Omental fat pad (tissue), 4 donors: Measurements from ENCODE around the gene STAG2. TPM values are rescaled to one million over a fixed set of nuclear protein-coding genes. Genes with fewer than 3 reads are reported as not detected.
"Not testable (repeated sequence)": the region's sequence is repeated elsewhere in the genome, so short reads cannot be mapped to it uniquely, and the experiment has no call there.

Experiments used
- ATAC-seq: fragments of 150-250 bp; one replicate; pipeline ENCODE4 v1.9.1; 2016; ENCODE audit warnings: mild to moderate bottlenecking, moderate library complexity; ENCODE audit not compliant: low FRiP score
- DNase-seq: peaks from one replicate; pipeline ENCODE4 v3.0.0-alpha.2; 2019; ENCODE audit warnings: low spot score
- total RNA-seq, 4 donors: library from RNA; depleted of rRNA; stranded (reverse); fragments of >200 nt; gene quantifications; one replicate each; pipeline ENCODE4 v1.1.0, GENCODE V29; 2016
- TF ChIP-seq, protein P1 (sequence below), 3 donors: fragments of 450-650 bp; IDR thresholded peaks; one replicate each; pipeline ENCODE4 v1.5.1; 2016 to 2017; ENCODE audit warnings: antibody characterized with exemption in 3 of 3, mild to moderate bottlenecking in 3 of 3, moderate library complexity in 2 of 3

STAG2 gene
- total RNA-seq, 4 donors from 2014 or later, result 41.4 to 83.2 (median 58.9) TPM

DNA sequence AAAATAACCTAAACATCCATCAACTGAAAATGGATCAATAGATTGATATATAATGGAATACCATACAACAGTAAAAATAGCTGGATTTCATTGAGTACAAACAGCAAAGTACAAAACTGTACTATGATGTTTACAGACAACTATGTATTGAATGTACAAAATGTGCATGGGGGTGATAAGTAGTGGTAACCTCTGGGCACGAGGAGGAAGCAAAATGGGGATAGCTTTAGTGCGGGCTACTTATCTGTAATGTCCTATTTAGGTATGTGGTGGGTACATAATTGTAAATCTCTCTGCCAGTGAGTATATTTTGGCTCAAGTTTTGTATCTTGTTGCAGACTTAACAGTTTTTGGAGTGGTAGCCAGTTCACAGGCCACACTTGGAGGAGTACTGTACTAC lies 123.6 kb downstream of the STAG2 start:
- ATAC-seq (no peak), DNase-seq (no peak)
- TF ChIP-seq, protein P1, sequence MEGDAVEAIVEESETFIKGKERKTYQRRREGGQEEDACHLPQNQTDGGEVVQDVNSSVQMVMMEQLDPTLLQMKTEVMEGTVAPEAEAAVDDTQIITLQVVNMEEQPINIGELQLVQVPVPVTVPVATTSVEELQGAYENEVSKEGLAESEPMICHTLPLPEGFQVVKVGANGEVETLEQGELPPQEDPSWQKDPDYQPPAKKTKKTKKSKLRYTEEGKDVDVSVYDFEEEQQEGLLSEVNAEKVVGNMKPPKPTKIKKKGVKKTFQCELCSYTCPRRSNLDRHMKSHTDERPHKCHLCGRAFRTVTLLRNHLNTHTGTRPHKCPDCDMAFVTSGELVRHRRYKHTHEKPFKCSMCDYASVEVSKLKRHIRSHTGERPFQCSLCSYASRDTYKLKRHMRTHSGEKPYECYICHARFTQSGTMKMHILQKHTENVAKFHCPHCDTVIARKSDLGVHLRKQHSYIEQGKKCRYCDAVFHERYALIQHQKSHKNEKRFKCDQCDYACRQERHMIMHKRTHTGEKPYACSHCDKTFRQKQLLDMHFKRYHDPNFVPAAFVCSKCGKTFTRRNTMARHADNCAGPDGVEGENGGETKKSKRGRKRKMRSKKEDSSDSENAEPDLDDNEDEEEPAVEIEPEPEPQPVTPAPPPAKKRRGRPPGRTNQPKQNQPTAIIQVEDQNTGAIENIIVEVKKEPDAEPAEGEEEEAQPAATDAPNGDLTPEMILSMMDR (IDR thresholded peaks at IDR 0.05), result no peak

DNA sequence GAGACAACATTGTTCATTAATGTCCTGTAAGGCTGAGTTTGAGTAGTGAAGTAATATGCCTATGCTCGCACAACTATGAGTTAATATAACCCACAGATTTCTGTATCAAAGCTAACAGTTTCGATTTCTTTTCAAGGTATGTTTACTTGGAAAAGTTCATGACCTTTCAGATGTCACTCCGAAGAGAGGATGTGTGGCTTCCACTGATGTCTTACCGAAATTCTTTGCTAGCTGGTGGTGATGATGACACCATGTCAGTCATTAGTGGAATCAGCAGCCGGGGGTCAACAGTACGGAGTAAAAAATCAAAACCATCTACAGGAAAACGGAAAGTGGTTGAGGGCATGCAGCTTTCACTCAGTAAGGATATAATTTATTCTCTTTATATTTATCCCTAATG lies 124.9 kb downstream of the STAG2 start:
- no peak for ATAC-seq

DNA sequence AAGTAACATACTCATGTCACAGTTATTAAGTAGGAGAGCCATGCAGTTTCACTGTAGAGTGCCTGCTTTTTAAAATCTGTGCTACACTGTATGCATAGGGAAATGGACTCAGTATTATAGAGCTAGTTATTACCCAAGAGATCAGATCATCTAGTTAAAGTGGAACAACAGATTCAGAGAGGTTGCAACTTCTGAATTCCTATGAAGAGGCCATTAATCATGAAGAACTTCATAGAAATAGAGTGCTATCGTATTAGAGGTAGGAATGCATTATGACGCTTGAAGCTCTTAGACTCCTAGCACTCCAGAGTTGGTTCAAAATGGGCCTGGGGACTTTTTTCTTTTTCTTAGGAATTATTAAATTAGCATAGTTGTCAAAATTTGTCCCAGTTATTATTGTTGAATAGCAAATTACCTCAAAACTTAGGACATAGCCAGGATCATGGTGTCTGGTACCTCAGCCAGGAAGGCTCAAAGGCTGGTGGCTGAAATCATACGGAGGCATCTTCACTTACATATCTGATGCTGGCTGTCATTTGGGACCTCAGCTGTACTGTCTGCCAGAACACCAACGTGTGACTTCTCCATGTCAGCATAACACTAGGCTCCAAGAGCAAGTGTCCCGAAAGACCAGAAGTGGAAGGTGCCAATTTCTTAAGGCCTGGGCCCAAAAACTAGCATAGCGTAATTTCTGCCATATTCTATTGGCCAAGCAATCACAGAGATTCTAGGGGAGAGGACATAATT lies 125.7 kb downstream of the STAG2 start:
- DNase-seq (no peak), ATAC-seq (no peak)
- TF ChIP-seq, protein P1 (IDR thresholded peaks at IDR 0.05), result no peak

More for the DNA sequence above, 124.9 kb downstream of the STAG2 start:
- TF ChIP-seq, protein P1 (IDR thresholded peaks at IDR 0.05), result no peak
- no peak for DNase-seq

DNA sequence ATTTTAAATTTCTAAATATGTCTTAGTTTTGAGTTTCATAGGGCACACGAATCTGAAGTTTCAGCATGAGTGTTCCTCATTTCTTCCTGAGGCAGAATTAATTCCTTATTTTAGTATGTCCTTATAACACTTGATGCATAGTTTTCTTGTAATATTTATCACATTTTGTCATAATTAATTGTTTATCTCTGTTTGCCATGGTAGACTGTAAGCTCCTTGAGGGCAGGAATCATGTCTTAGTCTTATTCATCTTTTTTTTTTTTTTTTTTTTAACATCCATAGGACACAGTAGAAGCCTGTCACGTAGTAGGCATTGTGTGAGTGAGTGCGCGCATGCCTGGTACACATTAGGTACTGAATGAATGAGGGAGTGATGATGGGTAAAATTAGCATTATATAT lies 131.7 kb downstream of the STAG2 start:
- ATAC-seq, result no peak
- TF ChIP-seq, protein P1 (IDR thresholded peaks at IDR 0.05), result no peak

DNA sequence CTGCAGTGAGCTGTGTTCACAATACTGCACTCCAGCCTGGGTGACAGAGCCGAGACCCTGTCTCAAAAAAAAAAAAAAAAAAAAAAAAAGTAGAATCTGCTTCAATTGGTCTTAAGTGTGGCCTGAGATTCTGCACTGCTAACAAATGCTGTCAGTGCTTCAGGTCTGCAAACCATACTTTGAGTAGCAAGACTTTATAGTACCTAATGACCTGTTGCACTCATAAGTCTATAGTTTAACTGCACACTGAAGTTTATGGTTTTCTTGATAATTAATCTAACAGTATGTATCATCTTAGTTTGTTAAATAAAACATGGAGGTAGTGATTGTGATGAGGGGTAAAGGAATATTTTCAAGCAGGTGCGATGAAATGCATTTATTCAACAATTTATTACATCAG lies 135.6 kb downstream of the STAG2 start:
- no peak for ATAC-seq
- TF ChIP-seq, protein P1 (IDR thresholded peaks at IDR 0.05), result no peak
- no peak for DNase-seq

More for the DNA sequence above, 131.7 kb downstream of the STAG2 start:
- DNase-seq, result no peak

DNA sequence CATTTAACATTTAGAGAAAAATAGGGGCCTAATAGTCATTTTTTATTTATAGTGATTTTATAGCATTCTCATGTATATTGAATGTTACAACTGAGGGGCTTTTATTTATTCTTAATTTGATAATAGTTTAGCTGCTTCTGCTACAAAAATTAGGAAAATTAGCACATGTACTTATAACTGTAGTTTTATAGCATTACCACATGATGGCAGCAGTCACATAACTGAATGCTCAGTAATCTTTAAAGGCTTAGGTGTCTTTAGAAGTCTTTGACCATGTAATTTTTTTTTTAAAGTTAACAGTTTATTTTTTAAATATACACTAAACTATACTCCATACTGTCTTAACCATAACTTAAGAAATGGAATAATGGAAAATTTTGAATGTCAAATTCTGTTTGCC lies 136.6 kb downstream of the STAG2 start:
- ATAC-seq, result no peak
- DNase-seq, result no peak
- TF ChIP-seq, protein P1 (IDR thresholded peaks at IDR 0.05), result no peak

DNA sequence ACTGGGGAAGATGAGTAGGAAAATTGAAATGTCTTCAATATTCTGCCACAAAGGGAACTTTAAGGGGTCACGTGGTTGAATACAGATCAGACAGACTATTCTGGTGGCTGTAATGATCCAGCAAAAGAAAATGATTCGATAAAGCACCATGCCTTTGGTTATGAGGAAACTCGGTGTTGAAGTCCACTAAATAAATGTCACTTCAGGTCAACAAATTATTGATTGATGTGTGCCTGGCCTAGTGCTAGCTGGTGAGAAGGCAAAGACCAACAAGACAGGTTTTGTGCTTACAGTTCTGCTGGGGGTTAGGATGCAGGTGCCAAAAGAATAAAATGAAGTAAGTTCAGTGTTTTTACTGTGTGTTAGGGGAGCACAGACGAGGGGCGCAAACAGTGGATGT lies 142.5 kb downstream of the STAG2 start:
- ATAC-seq (no peak), DNase-seq (no peak)
- TF ChIP-seq, protein P1 (IDR thresholded peaks at IDR 0.05), result no peak

DNA sequence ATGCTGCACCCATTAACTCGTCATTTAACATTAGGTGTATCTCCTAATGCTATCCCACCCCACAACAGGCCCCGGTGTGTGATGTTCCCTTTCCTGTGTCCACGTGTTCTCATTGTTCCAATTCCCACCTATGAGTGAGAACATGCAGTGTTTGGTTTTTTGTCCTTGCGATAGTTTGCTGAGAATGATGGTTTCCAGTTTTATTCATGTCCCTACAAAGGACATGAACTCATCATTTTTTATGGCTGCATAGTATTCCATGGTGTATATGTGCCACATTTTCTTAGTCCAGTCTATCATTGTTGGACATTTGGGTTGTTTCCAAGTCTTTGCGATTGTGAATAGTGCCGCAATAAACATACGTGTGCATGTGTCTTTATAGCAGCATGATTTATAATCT lies 143.0 kb downstream of the STAG2 start:
- ATAC-seq, result not testable (repeated sequence)

More for the DNA sequence above, 143.0 kb downstream of the STAG2 start:
- not testable (repeated sequence) for DNase-seq
